Left forelimb (tissue), 1 donor: ENCODE results near the gene RAPGEF5.

Source experiments
- DNase-seq: peaks from one replicate; pipeline ENCODE4 v3.0.0-alpha.2; 2018; ENCODE audit warnings: low spot score

The RAPGEF5 gene

GRCh38 chr7:22216832-22217475 lies 140.0 kb downstream of the RAPGEF5 start:
- DNase-seq = no peak

- DNase-seq = no peak
Measured at GRCh38 chr7:22216309-22216708, 140.6 kb downstream of the RAPGEF5 start.

- no peak for DNase-seq
Measured at GRCh38 chr7:22214000-22214399, 143.0 kb downstream of the RAPGEF5 start.

GRCh38 chr7:22213081-22213480 lies 143.9 kb downstream of the RAPGEF5 start:
- no peak for DNase-seq

GRCh38 chr7:22210967-22211366 lies 146.0 kb downstream of the RAPGEF5 start:
- DNase-seq = no peak

GRCh38 chr7:22210355-22210754 lies 146.6 kb downstream of the RAPGEF5 start:
- no peak for DNase-seq

GRCh38 chr7:22208799-22209198 lies 148.2 kb downstream of the RAPGEF5 start:
- DNase-seq = no peak

GRCh38 chr7:22207724-22208225 lies 149.2 kb downstream of the RAPGEF5 start:
- DNase-seq = no peak

GRCh38 chr7:22205631-22206030 lies 151.3 kb downstream of the RAPGEF5 start:
- DNase-seq = no peak

GRCh38 chr7:22204312-22204711 lies 152.6 kb downstream of the RAPGEF5 start:
- no peak for DNase-seq

GRCh38 chr7:22202141-22202540 lies 154.8 kb downstream of the RAPGEF5 start:
- DNase-seq = no peak

- DNase-seq = no peak
Measured at GRCh38 chr7:22201186-22201880, 155.6 kb downstream of the RAPGEF5 start.

- DNase-seq = no peak
Measured at GRCh38 chr7:22200777-22201176, 156.2 kb downstream of the RAPGEF5 start.

GRCh38 chr7:22200238-22200637 lies 156.7 kb downstream of the RAPGEF5 start:
- DNase-seq = no peak

- DNase-seq = no peak
Measured at GRCh38 chr7:22197376-22197775, 159.6 kb downstream of the RAPGEF5 start.

- DNase-seq = no peak
Measured at GRCh38 chr7:22196429-22196828, 160.5 kb downstream of the RAPGEF5 start.

GRCh38 chr7:22195397-22196172 lies 161.4 kb downstream of the RAPGEF5 start:
- DNase-seq = no peak

GRCh38 chr7:22194658-22195273 lies 162.2 kb downstream of the RAPGEF5 start:
- no peak for DNase-seq

- no peak for DNase-seq
Measured at GRCh38 chr7:22193450-22193983, 163.4 kb downstream of the RAPGEF5 start.

GRCh38 chr7:22192801-22193200 lies 164.2 kb downstream of the RAPGEF5 start:
- DNase-seq = no peak

- DNase-seq = no peak
Measured at GRCh38 chr7:22190736-22191135, 166.2 kb downstream of the RAPGEF5 start.

- DNase-seq = no peak
Measured at GRCh38 chr7:22189741-22190140, 167.2 kb downstream of the RAPGEF5 start.
